PC-9 (cell line): Measurements from ENCODE around the gene ATP2B3.

Experiments
- EZH2 ChIP-seq: fragments of 200-600 bp; sonication (generic); IDR thresholded peaks from 2 replicates; pipeline ENCODE4 v1.8.0; 2017; ENCODE audit warnings: antibody characterized with exemption, low read depth
- TF ChIP-seq, protein P1 (sequence below): fragments of 200-600 bp; sonication (generic); conservative IDR thresholded peaks from 2 replicates; pipeline ENCODE4 v1.6.1; 2017; ENCODE audit warnings: mixed run types, antibody characterized with exemption, mild to moderate bottlenecking, moderate library complexity

DNA sequence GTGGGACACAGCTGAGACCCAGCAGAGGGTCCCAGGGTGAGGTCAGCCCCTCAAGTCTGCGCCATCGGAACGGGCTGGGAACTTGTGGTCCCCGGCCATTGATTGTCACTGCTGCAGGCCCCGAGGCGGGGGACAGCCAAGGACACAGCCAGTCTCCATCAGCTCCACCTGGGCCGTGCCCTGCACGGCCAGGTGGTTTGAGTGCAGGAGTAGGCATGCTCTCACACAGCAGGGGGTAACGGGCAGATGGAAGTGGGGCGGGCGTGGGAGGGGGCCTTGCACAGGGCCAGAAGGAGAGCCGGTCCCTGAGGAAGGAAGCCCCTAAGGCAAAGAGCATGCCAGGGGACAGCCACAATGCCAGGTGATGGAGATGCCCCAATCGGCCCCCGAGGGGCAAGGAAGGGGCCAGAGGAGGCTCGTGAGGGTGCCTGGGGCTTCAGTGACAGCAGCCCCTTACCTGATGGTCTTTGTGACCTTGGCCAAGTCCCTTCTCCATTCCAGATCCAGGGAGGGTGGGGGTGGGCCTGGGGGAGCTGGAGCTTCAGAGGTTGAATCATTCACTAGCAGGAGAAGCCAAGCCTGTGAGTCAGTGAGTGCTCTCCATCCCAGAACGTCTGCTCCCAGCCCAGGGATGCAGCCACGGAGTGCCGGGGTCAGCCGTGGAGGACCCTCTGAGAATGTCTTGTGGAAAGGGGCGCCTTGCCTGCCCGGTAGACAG, 2.3 kb downstream of the ATP2B3 start:
- TF ChIP-seq, protein P1, sequence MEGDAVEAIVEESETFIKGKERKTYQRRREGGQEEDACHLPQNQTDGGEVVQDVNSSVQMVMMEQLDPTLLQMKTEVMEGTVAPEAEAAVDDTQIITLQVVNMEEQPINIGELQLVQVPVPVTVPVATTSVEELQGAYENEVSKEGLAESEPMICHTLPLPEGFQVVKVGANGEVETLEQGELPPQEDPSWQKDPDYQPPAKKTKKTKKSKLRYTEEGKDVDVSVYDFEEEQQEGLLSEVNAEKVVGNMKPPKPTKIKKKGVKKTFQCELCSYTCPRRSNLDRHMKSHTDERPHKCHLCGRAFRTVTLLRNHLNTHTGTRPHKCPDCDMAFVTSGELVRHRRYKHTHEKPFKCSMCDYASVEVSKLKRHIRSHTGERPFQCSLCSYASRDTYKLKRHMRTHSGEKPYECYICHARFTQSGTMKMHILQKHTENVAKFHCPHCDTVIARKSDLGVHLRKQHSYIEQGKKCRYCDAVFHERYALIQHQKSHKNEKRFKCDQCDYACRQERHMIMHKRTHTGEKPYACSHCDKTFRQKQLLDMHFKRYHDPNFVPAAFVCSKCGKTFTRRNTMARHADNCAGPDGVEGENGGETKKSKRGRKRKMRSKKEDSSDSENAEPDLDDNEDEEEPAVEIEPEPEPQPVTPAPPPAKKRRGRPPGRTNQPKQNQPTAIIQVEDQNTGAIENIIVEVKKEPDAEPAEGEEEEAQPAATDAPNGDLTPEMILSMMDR, result no peak
- TF ChIP-seq EZH2, result no peak
